Measurements from ENCODE around the gene NME7.
"Not testable (repeated sequence)": the region's sequence is repeated elsewhere in the genome, so short reads cannot be mapped to it uniquely, and the experiment has no call there.

The NME7 gene

GRCh38 chr1:169340882-169341281 is 26.7 kb downstream of the NME7 start:
- no peak for TF ChIP-seq CTCF (IDR thresholded peaks at IDR 0.05; ENCODE audit: low read depth, low read length)
- no peak overlapping the region for H3K4me3 ChIP-seq (ENCODE audit: low read depth, low read length)

GRCh38 chr1:169339773-169340172 is 27.8 kb downstream of the NME7 start:
- TF ChIP-seq CTCF (IDR thresholded peaks at IDR 0.05; ENCODE audit: low read depth, low read length): no peak
- no peak overlapping the region for H3K4me3 ChIP-seq (ENCODE audit: low read depth, low read length)

DNA sequence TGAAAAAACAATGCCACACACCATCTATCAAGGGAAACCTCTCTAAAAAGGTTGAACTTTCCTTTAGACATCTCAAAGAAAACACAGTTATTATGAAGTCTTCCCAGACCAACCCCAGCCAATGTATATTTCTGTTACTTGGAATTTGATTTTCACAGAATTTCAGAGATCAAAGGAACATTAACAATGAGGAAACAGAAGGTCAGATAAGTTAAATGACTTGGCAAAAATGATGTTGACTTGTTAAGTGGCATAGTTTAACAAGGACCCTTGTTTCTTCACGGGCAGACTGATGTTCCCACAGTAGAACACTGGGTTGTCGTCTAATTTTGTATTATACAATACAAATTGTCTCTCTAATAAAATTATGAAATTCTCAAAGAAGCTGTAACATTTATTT is 29.0 kb downstream of the NME7 start:
- H3K4me3 ChIP-seq (ENCODE audit: low read depth, low read length): no peak overlapping the region
- TF ChIP-seq CTCF (IDR thresholded peaks at IDR 0.05; ENCODE audit: low read depth, low read length): no peak

- not testable (repeated sequence) for H3K4me3 ChIP-seq (ENCODE audit: low read depth, low read length)
Observed at GRCh38 chr1:169336947-169337715, 30.5 kb downstream of the NME7 start.

GRCh38 chr1:169334727-169335126 is 32.9 kb downstream of the NME7 start:
- not testable (repeated sequence) for H3K4me3 ChIP-seq (ENCODE audit: low read depth, low read length)

- TF ChIP-seq CTCF (IDR thresholded peaks at IDR 0.05; ENCODE audit: low read depth, low read length): no peak
- H3K4me3 ChIP-seq (ENCODE audit: low read depth, low read length): no peak overlapping the region
Observed at GRCh38 chr1:169330927-169331326, 36.7 kb downstream of the NME7 start.

GRCh38 chr1:169329383-169329782 is 38.2 kb downstream of the NME7 start:
- H3K4me3 ChIP-seq (ENCODE audit: low read depth, low read length): no peak overlapping the region
- TF ChIP-seq CTCF (IDR thresholded peaks at IDR 0.05; ENCODE audit: low read depth, low read length): no peak

- TF ChIP-seq CTCF (IDR thresholded peaks at IDR 0.05; ENCODE audit: low read depth, low read length): no peak
- H3K4me3 ChIP-seq (ENCODE audit: low read depth, low read length): no peak overlapping the region
Observed at GRCh38 chr1:169327875-169328274, 39.7 kb downstream of the NME7 start.
